AG09319 (cell line): ENCODE data around the gene CANT1.

Source experiments
- DNase-seq: peaks from one replicate; pipeline ENCODE4 v3.0.0-alpha.2; 2010; ENCODE audit warnings: low read depth; ENCODE audit errors: extremely low read depth
- CTCF ChIP-seq: IDR thresholded peaks from 2 replicates; pipeline ENCODE4 v1.5.1; 2011; ENCODE audit warnings: low read depth, mild to moderate bottlenecking, inconsistent platforms, low read length, moderate library complexity

Gene CANT1

GRCh38 chr17:78986649-78987328 is 22.8 kb downstream of the CANT1 start:
- no peak for TF ChIP-seq CTCF
- no peak for DNase-seq

DNA sequence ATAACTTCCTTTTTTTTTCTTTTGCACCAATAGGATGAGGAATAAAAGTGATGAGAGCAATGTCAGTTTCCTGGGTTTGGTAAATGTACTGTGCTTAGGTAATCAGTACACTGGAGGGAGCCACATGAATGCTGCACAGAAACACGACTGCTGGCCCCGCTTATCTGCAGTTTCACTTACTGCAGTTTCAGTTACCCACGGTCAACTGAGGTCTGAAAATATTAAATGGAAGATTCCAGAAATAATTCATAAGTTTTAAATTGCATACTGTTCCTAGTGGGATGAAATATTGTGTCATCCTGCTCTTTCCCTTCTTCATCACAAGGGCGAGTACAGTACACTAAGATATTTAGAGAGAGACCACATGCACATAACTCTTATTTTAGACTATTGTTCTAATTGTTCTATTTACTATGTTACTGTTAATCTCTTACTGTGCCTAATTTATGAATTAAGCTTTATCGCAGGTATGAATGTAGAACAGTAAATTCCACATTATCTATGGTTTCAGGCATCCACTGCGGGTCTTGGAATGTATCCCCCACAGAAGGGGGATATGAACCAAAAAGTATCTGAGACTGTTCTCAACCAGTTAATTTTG is 23.4 kb downstream of the CANT1 start:
- DNase-seq, result no peak
- peak; percentile 20 for TF ChIP-seq CTCF

DNA sequence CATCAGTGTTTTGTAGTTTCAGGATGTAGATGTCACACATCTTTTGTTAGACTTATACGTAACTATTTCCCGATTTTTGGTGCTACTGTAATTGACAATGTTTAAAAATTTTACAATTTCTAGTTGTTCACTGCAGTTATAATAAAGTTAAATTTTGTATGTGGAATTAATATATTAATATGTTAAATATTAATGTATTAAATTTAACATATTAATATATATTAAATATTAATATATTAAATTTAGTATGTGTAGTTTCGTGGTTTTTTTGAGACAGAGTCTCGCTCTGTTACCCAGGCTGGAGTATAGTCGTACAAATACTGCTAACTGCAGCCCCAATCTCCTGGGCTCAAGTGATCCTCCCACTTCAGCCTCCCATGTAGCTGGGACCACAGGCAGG is 24.2 kb downstream of the CANT1 start:
- DNase-seq, result no peak
- TF ChIP-seq CTCF, result no peak

- TF ChIP-seq CTCF, result no peak
- no peak for DNase-seq
Observed at GRCh38 chr17:78981010-78981888, 28.3 kb downstream of the CANT1 start.

GRCh38 chr17:78980624-78980972 is 29.0 kb downstream of the CANT1 start:
- no peak for TF ChIP-seq CTCF
- no peak for DNase-seq

DNA sequence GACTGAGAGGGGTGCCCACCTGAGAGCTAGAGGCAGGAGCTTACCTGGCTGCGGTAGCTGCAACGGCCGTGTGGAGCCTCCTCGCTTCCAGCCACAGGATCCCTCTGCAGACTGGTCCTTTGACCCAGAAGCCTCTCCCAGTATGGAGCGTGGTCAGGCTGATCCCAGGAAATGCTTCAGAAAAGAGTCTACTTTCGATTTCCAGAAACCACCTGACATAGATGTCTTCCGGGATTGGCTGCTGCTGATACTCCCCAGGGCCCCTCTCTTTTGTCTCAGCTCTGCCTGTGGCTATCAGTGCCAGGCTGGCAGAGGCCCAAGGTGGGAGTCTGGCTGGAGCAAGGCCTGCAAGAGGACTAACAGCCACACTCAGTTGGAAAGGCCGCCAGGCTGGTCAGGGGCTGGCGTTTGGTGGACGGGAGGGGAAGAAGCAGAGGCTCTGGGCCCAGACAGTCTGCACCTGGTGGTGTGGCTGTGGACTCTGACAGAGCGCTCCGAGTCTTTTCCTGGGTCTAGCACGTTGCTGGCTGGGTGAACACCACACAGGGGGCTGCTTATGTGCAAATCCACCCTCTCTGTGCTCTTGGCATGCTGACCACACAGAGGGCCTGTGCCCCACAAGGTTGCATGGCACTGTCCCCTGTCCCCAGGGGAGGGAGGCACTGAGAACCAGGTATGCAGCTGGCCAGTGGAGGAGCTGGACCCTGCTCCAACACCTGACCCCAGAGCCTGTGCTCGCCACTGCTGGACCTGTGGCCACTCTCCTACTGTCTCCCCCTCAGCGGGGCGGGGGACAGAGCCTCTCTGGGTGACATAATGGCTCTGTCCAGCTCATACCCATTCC is 29.6 kb downstream of the CANT1 start, which contains the start of gene LGALS3BP:
Gene LGALS3BP, minus strand, starts transcription at position 144 of the 844 bp plus-strand sequence. CDS start 2,732 bp downstream, outside the sequence.
- DNase-seq, result peak; percentile 29
- TF ChIP-seq CTCF, result no peak
